ENCODE results near the gene PAXX. TPM values are rescaled to one million over a fixed set of nuclear protein-coding genes. Genes with fewer than 3 reads are reported as not detected.

The PAXX gene
- total and polyA plus RNA-seq, 2 donors (not counting 1 experiment from before 2014, with no cell fraction given) = 6.1 to 13.7 TPM

GRCh38 chr9:136944212-136944518, 48.1 kb upstream of the PAXX start:
- Histone ChIP-seq H4K20me1 (ENCODE audit: control insufficient read depth, extremely low read depth, insufficient read depth, low read length) (no peaks in the 10 kb centered on the region), H3K4me3 (replicated peaks in 1 of 4; ENCODE audit: control extremely low read depth in 1 of 4, insufficient read depth in 1 of 4, low read depth in 3 of 4, low read length in 4 of 4) (peak overlapping the region; percentile 61 to 90 (median 84)), H3K9me3 (ENCODE audit: control insufficient read depth, insufficient read depth, low read depth, low read length) (no peaks in the 10 kb centered on the region), H3K4me2 (ENCODE audit: extremely low read depth, insufficient read depth, low read length) (peak overlapping the region; percentile 88), H3K36me3 (ENCODE audit: control insufficient read depth, insufficient read depth, low read length) (peaks cover 38% of the 10 kb centered on the region), H3K27me3 (ENCODE audit: control insufficient read depth, insufficient read depth, low read length) (no peaks in the 10 kb centered on the region), H3K4me1 (ENCODE audit: control insufficient read depth, extremely low read depth, insufficient read depth, low read length) (peaks cover 2% of the 10 kb centered on the region), H3K79me2 (ENCODE audit: control insufficient read depth, insufficient read depth, low read length) (peaks cover 23% of the 10 kb centered on the region), H3K27ac (ENCODE audit: insufficient read depth, low read length) (peak overlapping the region; percentile 85), H2AFZ (ENCODE audit: low read length) (no peak overlapping the region), H3K9ac (ENCODE audit: insufficient read depth, low read length) (peak overlapping the region; percentile 80)
- peak; percentile 47 to 61 for DNase-seq (ENCODE audit: low read depth in 2 of 2)
- TF ChIP-seq CTCF (conservative IDR thresholded peaks at IDR 0.05 in 1 of 2, IDR thresholded peaks at IDR 0.05 in 1 of 2; ENCODE audit: low read depth in 1 of 2, low read length in 2 of 2) = no peak

GRCh38 chr9:136944519-136945332, 47.5 kb upstream of the PAXX start, which contains the start of the genes C8G and FBXW5:
Gene C8G (plus strand): TSS chr9:136945243. CDS start chr9:136945321, 78 bp downstream.
Gene FBXW5 (minus strand): TSS chr9:136944738. CDS start chr9:136944083, 655 bp downstream.
- Histone ChIP-seq H3K4me3 (replicated peaks in 1 of 4; ENCODE audit: control extremely low read depth in 1 of 4, insufficient read depth in 1 of 4, low read depth in 3 of 4, low read length in 4 of 4) (peak within 1 kb of the TSS; percentile 61 to 90 (median 84)), H2AFZ (ENCODE audit: low read length) (peak within 1 kb of the TSS; percentile 38)

More at GRCh38 chr9:136944519-136945332, 47.5 kb upstream of the PAXX start, which contains the start of the genes C8G and FBXW5:
- Histone ChIP-seq H3K9me3 (ENCODE audit: control insufficient read depth, insufficient read depth, low read depth, low read length) (no peaks in the 10 kb centered on the region), H3K4me1 (ENCODE audit: control insufficient read depth, extremely low read depth, insufficient read depth, low read length) (peaks cover 2% of the 10 kb centered on the region), H3K4me2 (ENCODE audit: extremely low read depth, insufficient read depth, low read length) (peak within 1 kb of the TSS; percentile 88), H3K27me3 (ENCODE audit: control insufficient read depth, insufficient read depth, low read length) (no peaks in the 10 kb centered on the region), H3K36me3 (ENCODE audit: control insufficient read depth, insufficient read depth, low read length) (peaks cover 35% of the 10 kb centered on the region), H3K79me2 (ENCODE audit: control insufficient read depth, insufficient read depth, low read length) (peaks cover 23% of the 10 kb centered on the region), H3K9ac (ENCODE audit: insufficient read depth, low read length) (peak within 1 kb of the TSS; percentile 80), H3K27ac (ENCODE audit: insufficient read depth, low read length) (peak within 1 kb of the TSS; percentile 85), H4K20me1 (ENCODE audit: control insufficient read depth, extremely low read depth, insufficient read depth, low read length) (no peaks in the 10 kb centered on the region)
- TF ChIP-seq EZH2 (IDR thresholded peaks at IDR 0.05; ENCODE audit: low read length, missing control alignments) (no peak), CTCF (conservative IDR thresholded peaks at IDR 0.05 in 1 of 2, IDR thresholded peaks at IDR 0.05 in 1 of 2; ENCODE audit: low read depth in 1 of 2, low read length in 2 of 2) (peak; percentile 69 to 71)
- peak; percentile 87 to 92 for DNase-seq (ENCODE audit: low read depth in 2 of 2)
